DOHH2 (cell line): ENCODE measurements around the gene SERPINF2.
"Not testable (repeated sequence)": the region's sequence is repeated elsewhere in the genome, so short reads cannot be mapped to it uniquely, and the experiment has no call there.

Experiments used
- H3F3A ChIP-seq: fragments of 200-600 bp; sonication (generic), shearing (Covaris generic); 2 replicates; pipeline ENCODE4 v1.6.0; 2016; ENCODE audit warnings: antibody characterized with exemption, mild to moderate bottlenecking; ENCODE audit not compliant: control insufficient read depth, insufficient read depth
- H3K27ac ChIP-seq: fragments of 200-600 bp; sonication (generic); 2 replicates; pipeline ENCODE4 v1.5.1; 2014; ENCODE audit warnings: low read depth, mild to moderate bottlenecking, low read length, moderate library complexity
- H3K27me3 ChIP-seq: fragments of 200-600 bp; sonication (generic); 2 replicates; pipeline ENCODE4 v1.6.1; 2014; ENCODE audit warnings: mild to moderate bottlenecking, low read length, mixed read lengths; ENCODE audit not compliant: control insufficient read depth
- H3K36me3 ChIP-seq: fragments of 200-600 bp; sonication (generic); 2 replicates; pipeline ENCODE4 v1.6.1; 2014; ENCODE audit warnings: mild to moderate bottlenecking, low read length, moderate library complexity, mixed read lengths; ENCODE audit not compliant: control insufficient read depth
- H3K4me1 ChIP-seq: fragments of 200-600 bp; sonication (generic); 2 replicates; pipeline ENCODE4 v1.6.1; 2014; ENCODE audit warnings: mild to moderate bottlenecking, low read length, mixed read lengths; ENCODE audit not compliant: control insufficient read depth
- H3K4me2 ChIP-seq: fragments of 200-600 bp; sonication (generic); 2 replicates; pipeline ENCODE4 v1.6.0; 2014; ENCODE audit warnings: mild to moderate bottlenecking, low read length, moderate library complexity
- H3K4me3 ChIP-seq: fragments of 200-600 bp; sonication (generic); 2 replicates; pipeline ENCODE4 v1.5.1; 2014; ENCODE audit warnings: mild to moderate bottlenecking, low read length, mixed read lengths
- H3K79me2 ChIP-seq: fragments of 200-600 bp; sonication (generic); 2 replicates; pipeline ENCODE4 v1.6.1; 2014; ENCODE audit warnings: mild to moderate bottlenecking, low read length, mixed read lengths; ENCODE audit not compliant: control insufficient read depth
- H3K9me2 ChIP-seq: fragments of 200-600 bp; sonication (generic); replicated peaks from 2 replicates; pipeline ENCODE4 v1.6.1; 2014; ENCODE audit warnings: mild to moderate bottlenecking, low read length, mixed read lengths; ENCODE audit not compliant: control insufficient read depth
- H3K9me3 ChIP-seq: fragments of 200-600 bp; sonication (generic); 2 replicates; pipeline ENCODE4 v1.6.1; 2014; ENCODE audit warnings: antibody characterized with exemption, low read length, mixed read lengths; ENCODE audit not compliant: control insufficient read depth, insufficient read depth
- H4K20me1 ChIP-seq: fragments of 200-600 bp; sonication (generic); 2 replicates; pipeline ENCODE4 v1.6.0; 2014; ENCODE audit warnings: low read depth, mild to moderate bottlenecking, antibody characterized with exemption, low read length, moderate library complexity; ENCODE audit not compliant: control insufficient read depth, insufficient read depth
- CTCF ChIP-seq: fragments of 200-600 bp; sonication (generic); IDR thresholded peaks from one replicate; pipeline ENCODE4 v1.5.1; 2014; ENCODE audit warnings: antibody characterized with exemption, mild to moderate bottlenecking, low read depth, low read length; ENCODE audit not compliant: poor library complexity, severe bottlenecking
- EZH2phosphoT487 ChIP-seq: fragments of 200-600 bp; sonication (generic); IDR thresholded peaks from 2 replicates; pipeline ENCODE4 v1.6.1; 2017; ENCODE audit warnings: borderline replicate concordance, mild to moderate bottlenecking, antibody characterized with exemption, low read length, moderate library complexity, mixed read lengths

SERPINF2 gene

GRCh38 chr17:1697681-1698080 is 45.0 kb upstream of the SERPINF2 start:
- no peak overlapping the region for H3K4me3 ChIP-seq
- no peaks in the 10 kb centered on the region for H3K4me1 ChIP-seq
- TF ChIP-seq EZH2phosphoT487 (no peak), CTCF (no peak)

GRCh38 chr17:1699891-1700290 is 42.8 kb upstream of the SERPINF2 start:
- H3K9me3 ChIP-seq, H3K4me3 ChIP-seq, H3K27me3 ChIP-seq, H3F3A ChIP-seq, H3K36me3 ChIP-seq, H3K9me2 ChIP-seq, H3K4me1 ChIP-seq, H4K20me1 ChIP-seq, H3K4me2 ChIP-seq, H3K27ac ChIP-seq, H3K79me2 ChIP-seq: not testable (repeated sequence)

More at GRCh38 chr17:1697681-1698080, 45.0 kb upstream of the SERPINF2 start:
- Histone ChIP-seq H3K4me2 (no peak overlapping the region), H3K27ac (no peak overlapping the region), H4K20me1 (no peaks in the 10 kb centered on the region), H3F3A (no peaks in the 10 kb centered on the region), H3K9me3 (no peaks in the 10 kb centered on the region), H3K79me2 (no peaks in the 10 kb centered on the region), H3K27me3 (no peaks in the 10 kb centered on the region), H3K9me2 (no peaks in the 10 kb centered on the region), H3K36me3 (no peaks in the 10 kb centered on the region)

GRCh38 chr17:1703063-1703462 is 39.6 kb upstream of the SERPINF2 start:
- Histone ChIP-seq H4K20me1 (no peaks in the 10 kb centered on the region), H3K79me2 (no peaks in the 10 kb centered on the region), H3K36me3 (no peaks in the 10 kb centered on the region), H3K27me3 (peaks cover 23% of the 10 kb centered on the region), H3K4me2 (no peak overlapping the region), H3K9me2 (no peaks in the 10 kb centered on the region), H3K9me3 (no peaks in the 10 kb centered on the region), H3F3A (no peaks in the 10 kb centered on the region), H3K27ac (no peak overlapping the region), H3K4me1 (no peaks in the 10 kb centered on the region), H3K4me3 (no peak overlapping the region)
- no peak for TF ChIP-seq CTCF
- no peak for TF ChIP-seq EZH2phosphoT487

GRCh38 chr17:1705004-1705403 is 37.7 kb upstream of the SERPINF2 start:
- H3K4me3 ChIP-seq, result no peak overlapping the region
- no peaks in the 10 kb centered on the region for H3K9me3 ChIP-seq
- no peak overlapping the region for H3K4me2 ChIP-seq
- H3K27ac ChIP-seq, result no peak overlapping the region
- H3F3A ChIP-seq, result no peaks in the 10 kb centered on the region
- H3K9me2 ChIP-seq, result no peaks in the 10 kb centered on the region
- 0 out of 2 replicates have a peak, but pooled peaks cover 2% of the 10 kb centered on the region for H3K4me1 ChIP-seq
- H3K27me3 ChIP-seq, result peaks cover 40% of the 10 kb centered on the region
- H4K20me1 ChIP-seq, result no peaks in the 10 kb centered on the region
- no peak for TF ChIP-seq EZH2phosphoT487
- TF ChIP-seq CTCF, result no peak
- H3K79me2 ChIP-seq, result no peaks in the 10 kb centered on the region
- no peaks in the 10 kb centered on the region for H3K36me3 ChIP-seq
